Pons (tissue), 1 donor: ENCODE results near the gene IQGAP3.

Source experiments
- DNase-seq: peaks from one replicate; pipeline ENCODE4 v3.0.0-alpha.2; 2016; ENCODE audit warnings: low spot score

The IQGAP3 gene

DNA sequence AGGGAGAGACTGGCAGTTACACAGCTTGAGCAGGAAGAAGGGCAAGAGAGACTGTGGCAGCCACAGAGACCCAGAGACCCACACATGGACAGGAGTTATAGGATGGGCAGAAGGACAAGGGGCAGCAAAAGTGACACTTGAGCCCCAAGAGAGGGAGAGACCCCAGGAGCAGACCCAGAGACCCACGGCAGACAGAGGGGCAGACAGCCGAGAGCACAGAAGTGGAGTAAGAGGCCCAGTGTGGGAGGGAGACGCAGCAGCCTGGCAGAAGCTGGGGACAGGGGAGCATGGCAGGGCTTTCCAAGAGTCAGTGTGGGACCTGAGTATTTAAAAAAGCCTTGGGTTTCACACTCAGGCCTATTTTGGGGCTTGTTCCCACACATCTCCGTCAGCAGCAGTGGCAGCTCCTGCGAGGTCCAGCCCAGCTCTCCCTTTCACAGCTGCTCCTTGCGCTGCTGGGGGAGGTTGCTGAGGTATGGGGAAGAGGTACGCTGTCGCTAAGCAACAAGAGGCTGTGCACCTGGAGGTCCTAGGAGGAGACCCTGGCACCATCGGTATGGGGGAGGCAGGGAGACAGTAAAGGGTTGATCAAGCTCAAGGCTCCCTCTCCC lies 62.8 kb downstream of the IQGAP3 start:
- DNase-seq: no peak

GRCh38 chr1:156508955-156509234 lies 63.5 kb downstream of the IQGAP3 start:
- no peak for DNase-seq

DNA sequence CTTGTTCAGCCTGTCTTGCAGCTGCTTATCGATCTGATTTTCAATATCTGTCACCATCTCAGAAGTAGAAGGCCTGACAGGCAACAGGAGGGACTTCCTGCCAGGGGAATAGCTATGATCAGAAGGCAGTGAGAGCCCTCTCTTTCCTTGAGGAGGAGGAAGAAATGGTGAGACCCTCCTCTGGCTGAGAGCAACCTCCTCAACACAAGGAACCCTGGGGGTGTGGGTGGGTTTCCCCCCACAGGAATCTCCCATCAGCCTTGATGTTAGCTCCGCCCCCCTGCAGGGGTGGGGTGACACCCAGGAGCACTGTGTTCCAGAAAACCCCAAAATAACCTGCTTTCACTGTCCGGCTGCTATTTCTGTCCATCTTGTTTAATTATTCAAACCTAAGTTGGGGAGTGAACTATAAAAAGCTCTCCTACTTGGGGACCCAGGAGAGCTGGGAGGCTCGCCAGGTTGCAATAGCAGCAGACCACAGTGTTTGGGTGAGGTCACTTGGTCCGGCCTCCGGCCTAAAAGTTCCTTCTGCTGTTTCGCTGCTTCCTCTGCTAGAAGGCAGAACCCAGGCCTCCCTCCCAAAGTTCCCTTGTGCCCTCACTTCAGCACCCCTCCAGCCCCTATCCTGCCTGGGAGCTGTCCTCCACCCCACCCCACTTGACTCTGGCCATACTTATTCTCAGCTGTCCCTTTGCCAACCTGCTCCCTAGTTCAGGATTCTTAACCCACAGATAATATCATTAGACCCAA lies 64.0 kb downstream of the IQGAP3 start:
- peak; percentile 63 for DNase-seq

DNA sequence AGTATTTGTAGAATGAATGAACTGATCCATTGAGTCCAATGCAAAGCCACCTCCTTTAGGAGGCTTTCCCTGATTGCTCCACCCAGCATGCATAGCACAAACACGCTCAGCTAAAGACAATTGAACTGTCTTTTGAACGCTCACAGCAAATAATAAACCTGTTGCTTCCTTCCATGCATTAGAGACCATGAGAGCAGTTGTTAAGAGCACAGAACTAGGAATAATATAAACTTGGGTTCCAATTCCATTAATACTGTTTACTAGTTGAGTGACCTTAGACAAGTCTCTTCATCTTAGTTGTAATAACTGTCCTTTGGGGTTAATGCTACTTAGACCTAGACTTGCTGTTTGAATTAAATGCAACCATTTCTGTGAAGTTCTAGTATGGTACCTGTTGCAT lies 65.9 kb downstream of the IQGAP3 start:
- no peak for DNase-seq

DNA sequence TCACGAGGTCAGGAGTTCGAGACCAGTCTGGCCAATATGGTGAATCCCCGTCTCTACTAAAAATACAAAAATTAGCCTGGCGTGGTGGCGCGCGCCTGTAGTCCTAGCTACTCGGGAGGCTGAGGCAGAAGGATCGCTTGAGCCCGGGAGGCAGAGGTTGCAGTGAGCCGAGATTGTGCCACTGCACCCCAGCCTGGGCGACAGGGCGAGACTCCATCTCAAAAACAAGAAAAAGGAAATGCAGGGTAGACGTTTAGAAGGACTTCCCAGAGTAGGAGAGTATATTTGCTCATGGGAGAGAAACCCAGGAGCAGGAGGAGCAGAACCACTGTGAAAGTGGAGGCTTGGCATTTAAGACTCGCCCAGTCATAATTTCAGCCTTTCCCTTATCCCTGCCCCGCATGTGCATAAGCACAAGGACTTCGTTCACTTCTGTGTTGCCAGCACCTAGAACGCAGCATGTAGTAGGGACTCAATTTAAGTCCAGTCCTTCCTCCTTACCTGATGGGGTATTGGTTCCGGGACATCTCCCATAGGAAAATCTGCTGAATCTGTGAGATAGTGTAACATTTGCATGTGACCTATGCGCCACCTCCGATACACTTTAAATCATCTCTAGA lies 66.6 kb downstream of the IQGAP3 start:
- DNase-seq: no peak

DNA sequence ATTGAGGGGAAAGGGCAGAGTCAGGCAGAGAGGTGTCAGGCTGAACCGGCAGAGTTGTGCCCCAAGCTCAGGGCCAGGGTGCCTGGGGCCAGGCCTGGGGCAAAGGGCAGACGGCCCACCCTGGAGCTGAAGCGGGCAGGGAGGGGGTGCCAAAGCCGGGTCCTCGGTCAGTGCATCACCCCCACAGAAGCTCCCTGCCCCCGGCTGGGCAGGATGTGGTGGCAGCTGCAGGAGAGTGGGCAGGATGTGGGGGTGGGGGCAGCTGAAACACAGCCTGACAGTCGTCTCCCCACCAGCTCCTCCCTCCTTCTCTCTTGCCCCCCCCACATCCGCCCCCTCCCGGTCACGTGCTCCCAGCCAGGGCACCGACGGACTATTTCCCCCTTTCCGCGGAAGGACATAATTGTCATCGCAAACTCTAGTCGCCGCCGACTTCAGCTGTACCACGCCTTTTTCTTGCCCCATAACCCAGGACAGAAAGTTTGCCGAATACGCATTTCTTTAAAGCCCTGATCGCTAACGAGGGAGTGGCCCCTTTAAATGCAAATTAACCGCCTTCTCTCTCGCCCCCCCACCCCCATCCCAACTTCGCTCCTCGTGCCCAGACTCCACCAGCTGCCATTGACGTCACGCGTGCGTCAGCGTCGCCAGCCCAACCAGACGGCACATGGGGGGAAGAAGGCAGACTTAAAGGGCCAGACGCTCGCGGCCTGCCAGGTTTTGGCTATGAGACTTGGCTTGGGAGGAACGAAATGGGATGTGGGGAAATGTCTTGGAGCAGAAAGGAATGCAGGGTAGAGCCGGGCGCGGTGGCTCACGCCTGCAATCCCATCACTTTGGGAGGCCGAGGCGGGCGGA lies 67.3 kb downstream of the IQGAP3 start:
- peak; percentile 98 for DNase-seq

DNA sequence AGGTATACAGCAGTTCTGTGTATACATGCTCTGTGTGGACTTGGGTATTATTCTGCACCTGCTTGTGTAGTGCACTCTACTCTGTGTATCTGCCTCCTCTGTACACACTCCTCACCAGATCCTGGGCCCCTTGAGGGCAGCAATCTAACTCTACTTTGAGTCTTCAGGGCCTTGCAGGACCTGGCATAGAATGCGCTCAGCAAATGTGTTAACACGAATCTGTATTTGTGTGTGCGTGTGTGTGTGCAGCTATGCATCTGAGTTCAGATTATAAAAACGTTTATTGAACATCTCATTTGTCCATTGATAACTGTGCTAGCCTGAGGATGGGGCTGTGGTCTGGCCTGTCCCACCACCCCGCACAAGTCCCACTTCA lies 67.9 kb downstream of the IQGAP3 start:
- DNase-seq: no peak

DNA sequence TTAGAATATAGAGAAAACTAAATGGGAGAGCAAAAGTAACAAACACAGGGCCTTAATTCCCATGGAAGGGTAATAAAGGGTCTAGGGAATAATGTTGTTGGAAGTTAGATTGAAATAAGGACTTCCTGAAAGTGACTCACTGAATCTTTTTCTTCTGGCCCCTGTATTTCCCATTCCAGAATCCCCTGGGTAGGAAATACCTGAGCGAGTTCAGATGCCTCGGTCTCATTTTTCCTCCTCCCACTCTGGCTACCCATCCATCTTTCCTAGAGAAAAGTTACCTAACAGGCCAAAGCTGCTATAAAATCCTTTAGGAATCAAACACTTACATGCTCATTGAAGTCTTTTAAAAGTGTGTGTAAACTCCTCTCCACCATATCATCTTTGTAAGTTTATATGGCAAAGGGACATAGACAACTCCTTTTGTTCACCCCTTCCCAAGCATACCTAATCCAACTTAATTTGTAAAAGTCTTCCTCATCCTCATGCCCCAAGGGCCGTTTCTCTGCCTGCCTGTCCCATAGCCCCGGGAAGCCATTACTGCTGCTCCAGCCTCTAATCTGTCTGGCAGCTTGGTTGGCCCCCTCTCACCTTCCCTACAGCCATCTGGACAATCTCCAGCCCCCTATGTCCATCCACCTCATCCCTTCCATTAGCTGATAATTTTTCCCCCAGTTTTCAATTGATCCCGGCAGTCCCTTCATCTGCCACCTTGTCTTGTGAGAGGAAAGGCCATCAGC lies 68.5 kb downstream of the IQGAP3 start:
- no peak for DNase-seq

- peak; percentile 83 for DNase-seq
These were observed 69.3 kb downstream of the IQGAP3 start for GRCh38 chr1:156502894-156503697.

DNA sequence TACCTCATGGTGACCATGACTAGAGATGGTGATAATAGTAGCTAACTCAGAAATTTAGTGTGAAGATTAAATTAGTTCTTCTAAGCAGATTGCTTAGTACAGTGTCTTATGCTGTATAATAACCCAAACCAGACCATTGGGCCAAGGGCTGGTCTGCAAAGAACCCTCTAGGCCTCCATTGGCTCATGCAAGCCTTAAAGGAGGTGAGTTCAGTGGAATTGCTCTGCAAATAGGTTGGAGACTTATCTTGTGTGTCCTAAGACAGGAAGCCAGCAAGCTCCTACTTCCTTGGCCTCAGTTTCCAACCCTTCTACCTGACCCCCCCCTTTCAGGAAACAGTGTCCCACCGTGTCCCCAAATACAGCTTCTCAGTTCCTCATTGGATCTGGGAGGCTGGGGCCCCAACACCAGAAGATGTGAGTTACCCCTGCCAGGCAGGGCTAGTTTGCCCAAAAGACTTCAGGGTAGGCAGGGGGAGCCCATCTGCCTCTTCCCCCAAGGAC lies 69.9 kb downstream of the IQGAP3 start:
- no peak for DNase-seq

DNA sequence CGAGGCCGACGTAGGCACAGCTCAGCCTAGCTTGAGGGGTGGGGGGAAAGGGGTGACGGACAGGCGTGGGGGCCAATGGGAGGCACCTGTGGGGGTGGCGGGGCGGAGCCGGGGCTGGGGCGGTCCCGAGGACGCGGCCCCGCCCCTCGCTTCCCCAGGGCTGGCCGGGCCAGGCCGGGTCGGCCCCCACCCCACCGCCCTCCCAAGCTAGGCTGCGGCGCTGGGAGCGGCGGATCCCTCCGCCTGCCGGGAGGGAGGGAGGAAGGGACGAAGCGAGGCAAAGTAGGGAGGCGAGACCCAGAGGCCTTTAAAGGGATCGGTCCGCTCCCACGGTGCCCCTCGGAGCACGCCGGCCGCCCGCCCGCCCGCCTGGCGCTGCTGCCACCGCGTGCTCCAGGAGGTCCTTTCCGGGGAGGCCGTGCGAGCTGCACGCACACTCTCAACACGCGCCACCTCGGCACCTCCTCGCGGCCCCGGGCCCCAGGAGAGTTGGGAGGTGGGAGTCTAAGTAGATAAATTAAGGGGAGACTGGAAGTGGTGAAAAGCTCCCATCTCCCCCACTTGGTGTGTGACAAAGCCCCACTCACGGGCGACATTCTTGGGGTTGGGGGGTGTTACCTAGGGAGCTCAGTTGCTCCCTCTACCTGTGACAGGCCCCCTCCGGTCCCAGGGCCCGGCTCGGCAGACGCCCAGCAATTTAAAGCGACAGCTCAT lies 71.4 kb downstream of the IQGAP3 start:
- peak; percentile 95 for DNase-seq

- no peak for DNase-seq
These were observed 71.9 kb downstream of the IQGAP3 start, which contains the start of gene MEF2D for GRCh38 chr1:156500543-156500792. TSS of gene MEF2D (minus strand) at chr1:156500775. CDS start at chr1:156483292, 17,483 bp downstream.

DNA sequence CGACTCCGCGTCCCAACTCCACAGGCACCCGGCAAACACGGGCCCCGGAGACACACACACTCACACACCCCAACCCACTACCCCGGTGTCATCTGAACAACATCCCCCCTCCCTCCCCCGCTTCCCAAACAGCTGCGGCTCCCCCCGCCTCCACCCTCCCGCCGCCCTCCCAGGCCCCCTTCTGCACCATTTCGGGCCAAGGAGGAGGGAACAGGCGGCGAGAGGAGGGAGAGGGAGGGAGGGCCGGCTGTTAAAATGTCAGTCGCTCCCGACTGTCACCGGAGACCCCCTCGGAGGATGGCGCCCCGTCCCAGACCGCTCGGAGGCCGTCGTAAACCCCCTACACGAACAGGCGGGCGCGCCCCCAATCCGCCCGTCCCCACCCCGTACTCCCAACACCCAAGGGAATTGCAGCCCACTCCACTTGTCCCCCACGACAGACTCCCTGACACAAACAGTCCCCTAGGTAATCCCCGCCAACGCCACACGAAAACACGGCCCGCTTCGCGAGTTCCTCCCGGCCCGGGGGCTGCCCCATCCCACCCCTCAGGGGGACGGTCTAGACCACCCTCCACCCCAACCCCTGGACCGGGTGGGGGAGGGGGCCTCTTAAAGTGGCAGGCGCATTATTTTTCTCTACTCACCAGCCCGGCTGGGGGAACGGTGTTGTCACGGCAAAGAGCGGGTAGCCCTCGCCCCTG lies 72.4 kb downstream of the IQGAP3 start:
- DNase-seq: no peak

DNA sequence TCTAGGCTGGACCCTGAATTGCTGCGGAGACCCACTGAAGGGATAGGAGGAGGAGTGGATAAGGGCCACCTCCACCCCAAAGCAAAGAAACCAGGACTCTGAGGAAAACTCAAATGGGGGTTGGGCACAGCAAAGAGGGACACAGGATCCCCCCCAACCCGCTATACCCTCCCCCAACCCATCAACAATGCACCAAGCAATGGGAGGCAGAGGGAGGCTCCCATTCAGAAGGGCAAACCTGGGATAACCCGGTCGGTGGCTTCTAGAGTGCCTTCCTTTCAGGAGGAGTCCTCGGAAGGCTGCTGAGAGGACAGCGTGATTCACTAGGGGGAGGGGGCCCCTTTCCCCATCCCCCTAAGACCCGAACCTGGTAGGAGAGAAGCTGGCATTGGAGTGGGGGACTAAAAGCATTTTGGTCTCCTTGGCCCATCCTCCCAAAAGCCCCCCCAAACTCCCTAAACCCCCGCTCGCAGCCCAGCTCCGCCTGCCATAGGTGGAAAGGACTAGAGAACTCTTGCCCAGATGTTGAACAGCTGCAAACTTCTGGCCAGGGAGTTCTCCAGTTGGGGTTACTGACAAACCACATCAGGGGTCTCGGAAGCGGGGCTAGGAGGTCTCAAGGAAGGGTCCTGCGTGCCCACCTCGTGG lies 73.0 kb downstream of the IQGAP3 start:
- no peak for DNase-seq

- no peak for DNase-seq
These were observed 73.8 kb downstream of the IQGAP3 start for GRCh38 chr1:156498432-156499193.

DNA sequence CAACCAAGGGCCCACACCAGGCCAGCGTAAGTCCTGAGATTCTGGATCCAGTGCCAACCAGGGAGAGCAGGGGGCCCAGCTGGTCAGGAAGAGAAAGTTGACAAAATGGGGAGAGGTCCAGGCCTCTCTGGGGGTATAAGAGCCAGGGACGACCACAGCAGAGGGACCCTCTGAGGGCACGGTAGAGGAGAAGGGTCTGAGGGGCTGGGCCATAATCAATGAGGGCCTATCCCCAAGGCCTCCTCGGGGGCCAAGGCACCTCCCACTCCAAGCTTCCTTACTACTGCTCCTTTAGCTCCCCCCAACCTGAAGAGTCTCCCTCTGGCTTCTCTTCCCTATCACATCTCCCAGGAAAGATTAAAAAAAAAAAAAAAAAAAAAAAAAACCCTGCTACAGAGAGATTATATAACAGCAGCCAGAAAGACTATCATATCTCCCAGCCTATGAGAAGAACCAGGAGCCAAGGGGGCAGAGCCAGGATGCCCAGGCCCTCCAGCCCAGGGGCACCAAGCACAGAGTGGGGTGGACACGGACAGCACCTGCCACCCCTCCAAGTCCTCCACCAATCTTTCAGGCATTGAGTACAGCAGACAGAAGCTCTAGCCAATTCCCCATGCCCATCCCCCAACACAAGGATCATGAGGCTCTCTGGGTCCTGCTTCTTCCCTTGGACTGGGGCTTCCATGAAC lies 74.5 kb downstream of the IQGAP3 start:
- peak; percentile 69 for DNase-seq

DNA sequence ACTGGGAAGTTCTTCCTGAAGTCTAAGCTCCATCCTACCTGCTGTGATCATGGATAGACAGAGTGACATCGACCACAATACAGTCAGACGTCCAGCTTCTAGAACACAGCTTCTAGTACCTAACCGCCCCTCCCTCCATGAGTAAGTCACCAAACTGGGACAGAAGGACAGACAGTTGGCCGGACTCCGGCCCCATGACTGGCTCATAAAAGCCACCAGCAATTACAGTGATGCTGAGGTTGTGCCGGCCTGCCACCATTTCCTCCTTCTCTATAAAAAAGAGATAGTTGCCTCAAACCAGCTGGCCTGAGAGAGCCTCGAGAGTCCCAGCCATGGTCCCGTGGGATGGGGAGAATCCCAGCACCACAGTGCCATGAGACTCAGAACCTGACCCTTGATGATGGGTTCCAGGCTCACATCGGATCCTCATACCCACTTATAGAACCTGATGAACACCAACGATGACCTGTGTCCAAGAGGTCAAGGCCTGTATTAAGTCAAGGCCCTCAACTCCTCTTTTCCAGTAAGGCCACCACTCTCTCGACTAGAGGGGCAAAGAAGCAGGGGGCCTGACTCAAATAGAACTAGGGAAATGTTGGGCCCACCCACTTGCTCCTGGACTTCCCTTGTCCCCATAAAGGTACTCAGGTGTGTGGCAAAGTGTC lies 75.2 kb downstream of the IQGAP3 start:
- no peak for DNase-seq
